Panc1 (cell line): ENCODE results near the gene PCBP4. TPM values are rescaled to one million over a fixed set of nuclear protein-coding genes. Genes with fewer than 3 reads are reported as not detected.

Experiments
- ATAC-seq: fragments of 200-7000 bp; cut with Tn5 transposase; 2 replicates; pipeline ENCODE4 v1.9.1; 2020; ENCODE audit warnings: mild to moderate bottlenecking, moderate library complexity
- BruUV-seq: library from RNA; stranded (reverse); fragments of 400-500 nt; replicated peaks from 2 replicates; lab custom pipeline; 2021; lab: Mats Ljungman, UMichigan
- CTCF ChIA-PET: fragments of 300-600 bp; sonication (Branson Sonifier 250); formaldehyde crosslinking; loops from one replicate; lab custom pipeline; 2022; ENCODE audit warnings: antibody characterized with exemption; lab: Charles Lee
- POLR2A ChIA-PET: fragments of 300-600 bp; sonication (Branson Sonifier 250); formaldehyde crosslinking; loops from one replicate; lab custom pipeline; 2022; ENCODE audit warnings: antibody characterized with exemption; lab: Charles Lee
- DNase-seq: peaks from one replicate; pipeline ENCODE4 v3.0.0-alpha.2; 2010; ENCODE audit warnings: low read depth, low spot score
- H3K27ac ChIP-seq: 2 replicates; pipeline ENCODE4 v1.5.1; 2011; ENCODE audit warnings: mild to moderate bottlenecking, low read length, inconsistent platforms
- H3K27me3 ChIP-seq: fragments of 200-500 bp; sonication (Bioruptor generic); 2 replicates; pipeline ENCODE4 v1.6.0; 2014; ENCODE audit warnings: low read length, inconsistent platforms; ENCODE audit not compliant: control insufficient read depth, insufficient read depth
- H3K36me3 ChIP-seq: fragments of 200-500 bp; sonication (Bioruptor generic); 2 replicates; pipeline ENCODE4 v1.5.1; 2014; ENCODE audit warnings: inconsistent platforms, mild to moderate bottlenecking, low read length, moderate library complexity; ENCODE audit not compliant: control insufficient read depth, insufficient read depth
- H3K4me1 ChIP-seq: 2 replicates; pipeline ENCODE4 v1.5.1; 2011; ENCODE audit warnings: inconsistent platforms, mild to moderate bottlenecking, low read length, moderate library complexity; ENCODE audit not compliant: control insufficient read depth, insufficient read depth
- H3K4me3 ChIP-seq, 2 experiments: 2 replicates each; pipeline ENCODE4 v1.5.1; 2011 to 2012; ENCODE audit warnings: low read depth in 2 of 2, low read length in 2 of 2, mild to moderate bottlenecking in 2 of 2, inconsistent platforms in 1 of 2, moderate library complexity in 1 of 2
- H3K9me3 ChIP-seq: fragments of 200-500 bp; sonication (Bioruptor generic); 2 replicates; pipeline ENCODE4 v1.5.1; 2014; ENCODE audit warnings: low read depth, mild to moderate bottlenecking, inconsistent platforms, low read length, moderate library complexity; ENCODE audit not compliant: control insufficient read depth, insufficient read depth
- POLR2AphosphoS5 ChIP-seq: IDR thresholded peaks from 2 replicates; pipeline ENCODE4 v1.6.1; 2012; ENCODE audit warnings: mild to moderate bottlenecking, low read depth, low read length, moderate library complexity
- SIN3A ChIP-seq: IDR thresholded peaks from 2 replicates; pipeline ENCODE4 v1.6.1; 2012; ENCODE audit warnings: low read depth, mild to moderate bottlenecking, low read length, moderate library complexity, borderline replicate concordance; ENCODE audit not compliant: insufficient read depth
- TCF7L2 ChIP-seq: IDR thresholded peaks from 2 replicates; pipeline ENCODE4 v1.6.1; 2011; ENCODE audit warnings: mild to moderate bottlenecking, low read depth, low read length, inconsistent platforms
- in situ Hi-C: cut with HindIII; loops from 2 replicates; pipeline ENCODE4 v1.10.0; 2016; ENCODE audit warnings: low sequenced_read_pairs, low pct_unique_long_range_greater_than_20kb
- intact Hi-C: fragments of 100-400 bp; cut with micrococcal nuclease; formaldehyde crosslinking; loops from one replicate; pipeline ENCODE4 v1.10.0; 2022; ENCODE audit not compliant: unreplicated experiment
- total RNA-seq: library from RNA; stranded (reverse); gene quantifications from one replicate; pipeline ENCODE4 v1.2.1, GENCODE V29; 2021; ENCODE audit not compliant: unreplicated experiment
- TF ChIP-seq, protein P1 (sequence below): fragments of 450-650 bp; IDR thresholded peaks from 2 replicates; pipeline ENCODE4 v1.5.1; 2017; ENCODE audit warnings: mild to moderate bottlenecking
- TF ChIP-seq, protein P2 (sequence below), 2 experiments: IDR thresholded peaks; 2 replicates each; pipeline ENCODE4 v1.6.1; 2011 to 2012; ENCODE audit warnings: low read depth in 2 of 2, control low read depth in 1 of 2, low read length in 1 of 2, mild to moderate bottlenecking in 1 of 2, moderate library complexity in 1 of 2; ENCODE audit not compliant: insufficient read depth in 1 of 2

Gene PCBP4
- total RNA-seq, 1 experiment from 2014 or later: 58.0 TPM

DNA sequence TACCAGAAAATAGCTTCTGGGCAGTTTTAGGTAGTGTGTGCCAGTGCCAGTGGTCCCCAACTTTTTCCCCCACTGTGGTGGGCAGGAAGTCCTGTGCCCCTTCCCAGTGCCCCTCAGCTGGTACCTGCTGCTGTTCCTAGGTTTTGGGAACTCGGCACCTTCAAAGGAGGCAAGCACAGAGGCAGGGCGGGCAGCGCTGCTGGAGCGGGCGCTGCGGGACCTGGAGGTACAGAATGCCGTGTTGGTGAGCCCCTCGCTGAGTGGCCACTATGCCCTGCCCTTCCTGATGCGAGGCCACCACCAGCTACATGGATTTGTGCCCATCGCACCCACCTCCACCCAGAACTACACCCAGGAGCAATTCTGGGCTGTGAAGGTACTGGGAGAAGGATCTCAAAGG is 13.0 kb upstream of the PCBP4 start:
- no peak overlapping the region for H3K4me3 ChIP-seq
- ChIA-PET POLR2A (no interaction called here), CTCF (no interaction called here)
- no TSS peak for BruUV-seq
- ATAC-seq (no peak), DNase-seq (no peak)
- intact Hi-C loops: no loop called here
- H3K4me1 ChIP-seq: peaks cover 16% of the 10 kb centered on the region
- H3K27ac ChIP-seq: no peak overlapping the region
- in situ Hi-C loops: no loop called here
- H3K9me3 ChIP-seq: no peaks in the 10 kb centered on the region
- no peaks in the 10 kb centered on the region for H3K27me3 ChIP-seq
- no peaks in the 10 kb centered on the region for H3K36me3 ChIP-seq
- TF ChIP-seq TCF7L2: no peak

DNA sequence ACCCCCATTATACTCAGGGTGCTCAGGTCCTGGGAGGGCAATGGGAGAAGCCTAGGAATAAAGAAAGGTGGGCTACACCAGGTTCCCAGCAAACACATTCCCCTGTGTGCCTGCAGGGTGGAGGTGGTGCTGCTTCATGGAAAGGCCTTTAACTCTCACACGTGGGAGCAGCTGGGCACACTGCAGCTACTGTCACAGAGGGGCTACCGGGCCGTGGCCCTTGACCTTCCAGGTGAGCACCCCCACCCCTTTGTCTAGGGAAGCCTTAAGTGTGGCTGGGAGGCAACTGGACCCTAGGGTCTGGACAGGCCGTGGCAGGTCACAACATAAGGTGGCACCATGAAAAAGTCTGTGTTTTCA is 10.9 kb upstream of the PCBP4 start:
- CTCF ChIA-PET: no interaction called here
- BruUV-seq: no TSS peak
- no peak for ATAC-seq
- intact Hi-C loops (no loop called here), in situ Hi-C loops (no loop called here)
- peaks cover 20% of the 10 kb centered on the region for H3K4me1 ChIP-seq
- no peak overlapping the region for H3K27ac ChIP-seq
- DNase-seq: no peak
- POLR2A ChIA-PET: no interaction called here
- no peak for TF ChIP-seq TCF7L2
- TF ChIP-seq, protein P1, sequence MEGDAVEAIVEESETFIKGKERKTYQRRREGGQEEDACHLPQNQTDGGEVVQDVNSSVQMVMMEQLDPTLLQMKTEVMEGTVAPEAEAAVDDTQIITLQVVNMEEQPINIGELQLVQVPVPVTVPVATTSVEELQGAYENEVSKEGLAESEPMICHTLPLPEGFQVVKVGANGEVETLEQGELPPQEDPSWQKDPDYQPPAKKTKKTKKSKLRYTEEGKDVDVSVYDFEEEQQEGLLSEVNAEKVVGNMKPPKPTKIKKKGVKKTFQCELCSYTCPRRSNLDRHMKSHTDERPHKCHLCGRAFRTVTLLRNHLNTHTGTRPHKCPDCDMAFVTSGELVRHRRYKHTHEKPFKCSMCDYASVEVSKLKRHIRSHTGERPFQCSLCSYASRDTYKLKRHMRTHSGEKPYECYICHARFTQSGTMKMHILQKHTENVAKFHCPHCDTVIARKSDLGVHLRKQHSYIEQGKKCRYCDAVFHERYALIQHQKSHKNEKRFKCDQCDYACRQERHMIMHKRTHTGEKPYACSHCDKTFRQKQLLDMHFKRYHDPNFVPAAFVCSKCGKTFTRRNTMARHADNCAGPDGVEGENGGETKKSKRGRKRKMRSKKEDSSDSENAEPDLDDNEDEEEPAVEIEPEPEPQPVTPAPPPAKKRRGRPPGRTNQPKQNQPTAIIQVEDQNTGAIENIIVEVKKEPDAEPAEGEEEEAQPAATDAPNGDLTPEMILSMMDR: no peak
- no peak for TF ChIP-seq POLR2AphosphoS5
- no peaks in the 10 kb centered on the region; the same call in 1 of the 2 replicates for H3K36me3 ChIP-seq
- H3K9me3 ChIP-seq: no peaks in the 10 kb centered on the region
- no peak overlapping the region for H3K4me3 ChIP-seq
- H3K27me3 ChIP-seq: no peaks in the 10 kb centered on the region

DNA sequence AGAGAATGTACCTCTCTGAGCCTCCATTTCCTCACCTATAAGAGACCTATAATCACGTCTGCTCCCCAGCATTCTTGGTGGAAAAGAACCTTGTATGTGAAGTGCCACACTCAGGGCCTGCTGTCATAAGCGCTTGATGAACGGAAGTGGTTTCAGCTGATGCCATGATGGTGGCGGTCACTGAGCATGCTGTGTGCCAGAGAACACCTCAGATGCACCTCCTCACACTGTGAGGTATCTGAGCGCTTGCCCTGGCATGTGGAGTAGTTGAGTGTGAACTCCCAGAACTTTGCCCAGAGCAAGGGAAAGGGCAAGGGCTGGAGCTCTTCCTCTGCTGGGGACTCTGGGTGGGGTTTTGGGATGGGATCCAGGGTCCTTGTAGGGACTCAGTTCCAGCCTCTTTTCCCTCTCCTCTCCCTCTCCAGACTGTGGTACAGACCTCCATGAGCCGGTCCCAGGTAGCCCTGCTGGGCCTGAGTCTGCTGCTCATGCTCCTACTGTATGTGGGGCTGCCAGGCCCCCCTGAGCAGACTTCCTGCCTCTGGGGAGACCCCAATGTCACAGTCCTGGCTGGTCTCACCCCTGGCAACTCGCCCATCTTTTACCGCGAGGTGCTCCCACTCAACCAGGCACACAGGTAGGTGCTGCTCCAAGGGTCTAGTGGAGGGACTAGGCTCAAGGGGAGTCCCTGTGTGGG is 10.3 kb upstream of the PCBP4 start:
- POLR2A ChIA-PET: no interaction called here
- H3K4me3 ChIP-seq: no peak overlapping the region
- no TSS peak for BruUV-seq
- intact Hi-C loops (no loop called here), in situ Hi-C loops (no loop called here)
- CTCF ChIA-PET: no interaction called here
- ATAC-seq (no peak), DNase-seq (no peak)
- H3K27ac ChIP-seq: no peak overlapping the region
- H3K4me1 ChIP-seq: peaks cover 20% of the 10 kb centered on the region
- H3K27me3 ChIP-seq: no peaks in the 10 kb centered on the region
- H3K9me3 ChIP-seq: no peaks in the 10 kb centered on the region
- H3K36me3 ChIP-seq: no peaks in the 10 kb centered on the region; the same call in 1 of the 2 replicates
- TF ChIP-seq, protein P2, sequence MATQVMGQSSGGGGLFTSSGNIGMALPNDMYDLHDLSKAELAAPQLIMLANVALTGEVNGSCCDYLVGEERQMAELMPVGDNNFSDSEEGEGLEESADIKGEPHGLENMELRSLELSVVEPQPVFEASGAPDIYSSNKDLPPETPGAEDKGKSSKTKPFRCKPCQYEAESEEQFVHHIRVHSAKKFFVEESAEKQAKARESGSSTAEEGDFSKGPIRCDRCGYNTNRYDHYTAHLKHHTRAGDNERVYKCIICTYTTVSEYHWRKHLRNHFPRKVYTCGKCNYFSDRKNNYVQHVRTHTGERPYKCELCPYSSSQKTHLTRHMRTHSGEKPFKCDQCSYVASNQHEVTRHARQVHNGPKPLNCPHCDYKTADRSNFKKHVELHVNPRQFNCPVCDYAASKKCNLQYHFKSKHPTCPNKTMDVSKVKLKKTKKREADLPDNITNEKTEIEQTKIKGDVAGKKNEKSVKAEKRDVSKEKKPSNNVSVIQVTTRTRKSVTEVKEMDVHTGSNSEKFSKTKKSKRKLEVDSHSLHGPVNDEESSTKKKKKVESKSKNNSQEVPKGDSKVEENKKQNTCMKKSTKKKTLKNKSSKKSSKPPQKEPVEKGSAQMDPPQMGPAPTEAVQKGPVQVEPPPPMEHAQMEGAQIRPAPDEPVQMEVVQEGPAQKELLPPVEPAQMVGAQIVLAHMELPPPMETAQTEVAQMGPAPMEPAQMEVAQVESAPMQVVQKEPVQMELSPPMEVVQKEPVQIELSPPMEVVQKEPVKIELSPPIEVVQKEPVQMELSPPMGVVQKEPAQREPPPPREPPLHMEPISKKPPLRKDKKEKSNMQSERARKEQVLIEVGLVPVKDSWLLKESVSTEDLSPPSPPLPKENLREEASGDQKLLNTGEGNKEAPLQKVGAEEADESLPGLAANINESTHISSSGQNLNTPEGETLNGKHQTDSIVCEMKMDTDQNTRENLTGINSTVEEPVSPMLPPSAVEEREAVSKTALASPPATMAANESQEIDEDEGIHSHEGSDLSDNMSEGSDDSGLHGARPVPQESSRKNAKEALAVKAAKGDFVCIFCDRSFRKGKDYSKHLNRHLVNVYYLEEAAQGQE (IDR thresholded peaks at IDR 0.05; ENCODE audit: insufficient read depth in 1 of 2, low read depth in 2 of 2, low read length in 1 of 2): no peak
- TF ChIP-seq POLR2AphosphoS5 (no peak), SIN3A (no peak), TCF7L2 (no peak)
- TF ChIP-seq, protein P1: no peak
